Hepatocyte (in vitro differentiated cells): ENCODE data around the gene ESAM.

Source experiments
- CTCF ChIP-seq: fragments of 200-600 bp; sonication (generic); IDR thresholded peaks from 2 replicates; pipeline ENCODE4 v1.5.1; 2016; ENCODE audit warnings: antibody characterized with exemption, mild to moderate bottlenecking; ENCODE audit not compliant: poor library complexity
- EZH2 ChIP-seq: fragments of 200-600 bp; sonication (generic); IDR thresholded peaks from 2 replicates; pipeline ENCODE4 v1.6.1; 2016; ENCODE audit warnings: antibody characterized with exemption, mild to moderate bottlenecking, borderline replicate concordance

- TF ChIP-seq CTCF (no peak), EZH2 (no peak)
Measured at GRCh38 chr11:124732230-124732629, 29.9 kb downstream of the ESAM start.
